Activated CD8-positive, alpha-beta memory T cell treated with anti-CD3 and anti-CD28 coated beads for 36 hours (primary cell): ENCODE measurements around the gene PLA2G4C. TPM values are rescaled to one million over a fixed set of nuclear protein-coding genes. Genes with fewer than 3 reads are reported as not detected.
"Not testable (repeated sequence)": the region's sequence is repeated elsewhere in the genome, so short reads cannot be mapped to it uniquely, and the experiment has no call there.

Experiments
- CTCF ChIA-PET: fragments of 350-600 bp; sonication (Branson Sonifier 250); formaldehyde crosslinking; loops from one replicate; lab custom pipeline; 2021; ENCODE audit warnings: antibody characterized with exemption; lab: Charles Lee
- POLR2A ChIA-PET: fragments of 350-600 bp; sonication (Branson Sonifier 250); formaldehyde crosslinking; loops from one replicate; lab custom pipeline; 2021; ENCODE audit warnings: antibody characterized with exemption; lab: Charles Lee
- total RNA-seq, 2 experiments: library from RNA; stranded (reverse); gene quantifications; one replicate each; pipeline ENCODE4 v1.2.3, GENCODE V29; 2021

Gene PLA2G4C
- total RNA-seq, 2 experiments from 2014 or later, result 1.9 to 3.4 TPM

DNA sequence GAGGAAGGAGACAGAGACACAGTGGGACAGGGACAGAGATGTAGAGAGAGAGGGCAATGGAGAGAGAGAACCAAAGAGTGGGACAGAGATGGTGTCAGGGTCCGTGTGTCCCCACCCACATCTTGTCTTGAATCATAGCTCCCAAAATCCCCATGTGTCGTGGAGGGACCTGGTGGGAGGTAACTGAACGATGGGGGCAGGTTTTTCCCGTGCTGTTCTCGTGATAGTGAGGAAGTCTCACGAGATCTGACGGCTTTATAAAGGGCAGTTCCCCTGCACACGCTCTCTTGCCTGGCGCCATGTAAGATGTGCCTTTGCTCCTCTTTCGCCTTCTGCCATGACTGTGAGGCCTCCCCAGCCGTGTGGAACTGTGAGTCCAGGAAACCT, 7.5 kb upstream of the PLA2G4C start:
- CTCF ChIA-PET, result interaction anchor here (0.8 kb wide), 1 partner anchor 11 kb away, joined by 3 read pairs; no protein-coding TSS in a partner anchor
- POLR2A ChIA-PET, result interaction anchor here (0.7 kb wide), 1 partner anchor 29 kb away, joined by 5 read pairs; no protein-coding TSS in a partner anchor

DNA sequence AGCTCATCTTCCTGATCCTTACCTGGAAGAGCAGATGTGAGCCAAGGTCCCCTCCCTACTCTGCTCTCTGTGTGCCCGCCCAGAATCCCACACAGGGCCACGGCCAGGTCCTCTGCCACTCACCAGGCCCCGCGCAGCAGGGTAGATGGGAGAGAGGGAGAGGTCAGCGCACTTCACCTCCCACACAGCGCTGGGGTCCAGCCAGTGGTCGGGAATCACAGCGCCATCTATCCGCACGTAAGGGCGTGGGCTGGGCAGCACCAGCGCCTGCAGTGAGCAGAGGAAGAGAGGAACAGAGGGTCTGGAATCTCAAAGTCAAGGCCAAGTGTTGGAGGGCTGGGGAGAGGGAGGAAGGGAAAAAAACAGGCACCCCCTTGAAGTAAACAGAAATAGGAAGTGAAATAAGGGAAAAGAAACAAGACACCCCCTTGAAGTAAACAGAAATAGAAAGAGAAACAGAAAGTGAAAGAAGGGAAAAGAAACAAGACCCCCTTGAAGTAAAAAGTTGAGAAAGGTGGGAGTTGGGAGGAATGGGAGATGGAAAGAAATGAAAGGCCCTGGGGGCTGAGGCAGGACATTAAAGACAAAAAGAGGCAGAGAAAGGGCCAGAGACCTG, 7.0 kb upstream of the PLA2G4C start:
- ChIA-PET POLR2A (no interaction called here), CTCF (interaction anchor here (0.7 kb wide), 1 partner anchor 11 kb away, joined by 3 read pairs; no protein-coding TSS in a partner anchor)

- ChIA-PET CTCF (no interaction called here), POLR2A (no interaction called here)
Observed at GRCh38 chr19:48113190-48113917, 2.7 kb upstream of the PLA2G4C start.

DNA sequence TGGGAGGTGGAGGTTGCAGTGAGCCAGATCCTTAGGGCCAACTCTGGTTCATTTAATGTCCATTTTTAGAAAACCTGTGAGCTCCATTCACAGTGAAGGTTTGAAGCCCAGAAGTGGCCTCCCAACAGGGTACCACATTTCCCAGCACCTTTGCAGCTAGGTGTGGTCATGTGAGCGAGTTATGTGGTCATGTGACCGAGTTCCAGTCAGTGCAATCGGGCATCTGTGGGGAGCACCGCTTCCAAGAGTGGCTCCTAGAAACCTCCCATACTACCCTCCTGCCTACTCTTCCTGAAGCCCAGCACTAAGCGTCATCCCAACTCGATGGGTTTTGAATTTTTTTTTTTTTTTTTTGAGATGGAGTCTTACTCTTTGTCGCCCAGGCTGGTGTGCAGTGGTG, 663 bp upstream of the PLA2G4C start:
- POLR2A ChIA-PET, result interaction anchor here (0.8 kb wide), 2 partner anchors 16 to 60 kb away, joined by 3 to 4 read pairs; no protein-coding TSS in a partner anchor
- CTCF ChIA-PET, result interaction anchor here (0.7 to 2.0 kb wide), 4 partner anchors 43 to 196 kb away, joined by 3 to 5 read pairs (median 3); no protein-coding TSS in a partner anchor

DNA sequence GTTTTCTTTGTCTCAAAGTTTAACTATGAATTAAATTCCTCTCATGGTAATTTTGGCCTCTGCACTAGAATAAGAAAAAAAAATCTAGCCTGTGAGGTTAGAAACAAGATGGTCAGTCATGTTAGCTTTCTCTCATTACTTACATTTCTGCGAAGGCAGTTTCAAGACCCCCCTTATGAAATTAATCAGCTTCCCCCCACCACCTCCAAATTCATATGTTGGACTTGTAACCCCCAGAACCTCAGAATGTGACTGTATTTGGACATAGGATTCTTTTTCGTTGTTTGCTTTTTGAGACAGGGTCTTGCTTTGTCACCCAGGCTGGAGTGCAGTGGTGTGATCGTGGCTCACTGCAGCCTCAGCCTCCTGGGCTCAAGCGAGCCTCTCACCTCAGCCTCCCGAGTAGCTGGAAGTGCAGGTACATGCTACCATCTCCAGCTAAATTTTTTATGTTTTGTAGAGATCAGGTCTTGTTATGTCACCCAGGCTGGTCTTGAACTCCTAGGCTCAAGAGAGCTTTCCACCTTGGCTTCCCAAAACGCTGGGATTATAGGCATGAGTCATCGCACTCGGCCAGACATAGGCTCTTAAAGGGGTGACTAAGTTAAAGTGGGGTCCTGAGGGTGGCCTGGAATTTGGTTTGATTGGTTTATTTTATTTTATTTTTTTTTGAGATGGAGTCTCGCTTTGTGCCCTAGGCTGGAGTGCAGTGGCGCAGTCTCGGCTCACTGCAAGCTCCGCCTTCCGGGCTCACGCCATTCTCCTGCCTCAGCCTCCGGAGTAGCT, 1.4 kb downstream of the PLA2G4C start:
- POLR2A ChIA-PET, result no interaction called here
- CTCF ChIA-PET, result interaction anchor here (0.6 to 1.6 kb wide), 7 partner anchors 10 to 244 kb away, joined by 3 to 7 read pairs (median 3); no protein-coding TSS in a partner anchor

DNA sequence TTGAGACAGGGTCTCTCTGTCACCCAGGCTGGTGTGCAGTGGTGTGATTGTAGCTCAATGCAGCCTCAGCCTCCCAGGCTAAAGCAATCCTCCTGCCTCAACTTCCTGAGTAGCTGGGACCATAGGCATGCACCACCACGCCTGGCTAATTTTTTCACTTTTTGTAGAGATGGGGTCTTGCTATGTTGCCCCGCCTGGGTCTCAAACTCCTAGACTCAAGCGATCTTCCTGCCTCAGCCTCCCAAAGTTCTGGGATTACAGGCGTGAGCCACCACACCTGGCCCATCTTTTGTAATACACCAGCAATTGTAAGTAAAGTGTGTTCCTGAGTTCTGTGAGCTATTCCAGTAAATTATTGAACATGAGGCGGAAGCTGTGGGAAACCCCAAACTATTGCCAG, 6.7 kb downstream of the PLA2G4C start:
- CTCF ChIA-PET, result no interaction called here
- POLR2A ChIA-PET, result no interaction called here

- ChIA-PET POLR2A (no interaction called here), CTCF (interaction anchor here (0.8 to 1.8 kb wide), 7 partner anchors 48 to 140 kb away, joined by 3 to 6 read pairs (median 3); no protein-coding TSS in a partner anchor)
Observed at GRCh38 chr19:48102870-48103751, 7.5 kb downstream of the PLA2G4C start.

- CTCF ChIA-PET, result interaction anchor here (1.5 kb wide), 1 partner anchor 11 kb away, joined by 3 read pairs; no protein-coding TSS in a partner anchor
- POLR2A ChIA-PET, result no interaction called here
Observed at GRCh38 chr19:48095612-48096175, 14.9 kb downstream of the PLA2G4C start.

DNA sequence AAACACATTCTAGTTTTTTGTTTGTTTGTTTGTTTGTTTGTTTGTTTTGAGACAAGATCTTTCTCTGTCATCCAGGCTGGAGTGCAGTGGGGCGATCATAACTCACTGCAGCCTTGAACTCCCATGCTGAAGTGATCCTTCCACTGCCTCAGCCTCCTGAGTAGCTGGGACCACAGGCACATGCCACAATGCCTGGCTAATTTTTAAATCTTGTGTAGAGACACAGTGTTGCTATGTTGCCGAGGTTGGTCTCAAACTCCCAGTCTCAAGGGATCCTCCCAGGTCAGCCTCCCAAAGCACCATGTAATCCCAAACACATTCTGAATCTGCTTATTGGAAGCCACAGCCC, 15.8 kb downstream of the PLA2G4C start:
- ChIA-PET CTCF (no interaction called here), POLR2A (no interaction called here)

DNA sequence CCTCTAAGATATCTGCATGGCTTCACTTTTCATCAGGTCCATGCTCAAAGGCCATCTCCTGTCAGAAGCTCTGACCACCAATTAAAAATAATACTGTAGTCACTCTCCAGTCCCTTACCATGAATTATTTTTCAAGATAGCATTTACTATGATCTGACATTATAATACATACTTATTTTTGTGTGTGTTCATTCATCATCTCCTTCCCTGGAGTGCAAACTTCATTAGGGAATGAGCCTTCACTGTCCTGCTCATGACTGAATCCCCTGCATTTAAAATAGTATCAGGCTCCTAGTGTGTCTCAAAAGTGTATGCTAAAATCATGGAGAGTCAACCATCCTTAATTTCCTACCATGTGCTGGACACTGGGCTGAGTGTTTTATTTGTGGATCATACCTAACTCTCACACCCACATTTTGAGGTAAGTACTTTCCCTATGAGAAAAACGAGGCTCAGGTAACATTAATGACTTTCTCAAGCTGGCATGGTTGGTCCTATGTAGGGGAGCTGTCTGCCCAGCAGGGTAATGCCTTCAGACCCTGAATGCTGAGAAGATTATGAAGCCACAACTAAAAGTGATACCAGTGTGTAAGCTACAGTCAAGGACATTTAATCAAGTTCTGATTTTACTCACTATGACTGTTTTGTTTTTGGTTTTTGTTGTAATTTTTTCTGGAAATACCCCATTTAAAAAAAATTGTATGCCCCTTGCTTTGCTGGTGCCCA, 16.3 kb downstream of the PLA2G4C start:
- POLR2A ChIA-PET, result no interaction called here

DNA sequence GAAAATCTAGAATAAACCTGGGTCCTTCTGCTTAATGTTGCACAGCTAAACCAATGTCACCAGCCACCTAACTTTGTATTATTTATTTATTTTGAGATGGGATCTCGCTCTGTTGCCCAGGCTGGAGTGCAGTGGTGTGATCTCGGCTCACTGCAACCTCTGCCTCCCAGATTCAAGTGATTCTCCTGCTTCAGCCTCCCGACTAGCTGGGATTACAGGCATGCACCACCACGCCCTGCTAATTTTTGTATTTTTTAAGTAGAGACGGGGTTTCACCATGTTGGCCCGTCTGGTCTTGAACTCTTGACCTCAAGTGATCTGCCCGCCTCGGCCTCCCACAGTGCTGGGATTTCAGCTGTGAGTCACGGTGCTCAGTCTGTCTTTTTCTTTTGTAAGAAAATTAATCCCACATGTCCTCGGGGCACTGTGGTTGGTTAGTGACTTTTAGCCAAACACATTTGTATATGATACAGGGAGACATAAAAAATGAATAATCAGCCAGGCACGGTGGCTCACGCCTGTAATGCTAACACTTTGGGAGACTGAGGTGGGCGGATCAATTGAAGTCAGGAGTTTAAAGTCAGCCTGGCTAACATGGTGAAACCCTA, 19.4 kb downstream of the PLA2G4C start:
- CTCF ChIA-PET, result interaction anchor here (0.7 kb wide), 1 partner anchor 725 kb away, joined by 3 read pairs; no protein-coding TSS in a partner anchor
- POLR2A ChIA-PET, result not testable (repeated sequence)

More for the DNA sequence above, 16.3 kb downstream of the PLA2G4C start:
- CTCF ChIA-PET, result no interaction called here

DNA sequence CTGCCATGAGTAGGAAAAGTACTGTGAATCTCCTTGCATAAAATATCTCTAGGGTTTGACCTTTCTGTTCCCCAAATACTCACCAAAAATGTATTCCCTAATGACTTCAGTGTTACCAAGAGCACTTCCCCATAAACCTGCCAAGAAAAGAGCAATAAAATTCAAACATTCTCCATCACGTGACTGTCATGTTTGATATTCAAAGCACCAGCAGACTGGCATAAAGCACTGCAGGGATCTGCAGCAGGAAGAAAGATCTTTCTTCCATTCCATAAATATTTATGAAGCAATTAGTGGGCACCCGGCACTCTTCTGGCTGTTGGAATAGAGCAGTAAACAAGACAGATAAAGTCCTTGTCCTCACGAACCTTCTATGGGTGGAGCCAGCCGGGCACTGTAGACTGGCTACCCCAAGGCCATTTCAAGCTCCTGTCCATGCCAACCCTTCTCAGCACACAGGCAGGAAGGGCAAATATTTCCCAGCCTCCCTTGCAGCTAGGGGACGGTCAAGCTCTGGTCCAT, 20.3 kb downstream of the PLA2G4C start:
- CTCF ChIA-PET, result no interaction called here
- POLR2A ChIA-PET, result no interaction called here

GRCh38 chr19:48088991-48089390, 21.6 kb downstream of the PLA2G4C start:
- CTCF ChIA-PET, POLR2A ChIA-PET: not testable (repeated sequence)

GRCh38 chr19:48085904-48086864, 24.4 kb downstream of the PLA2G4C start:
- ChIA-PET CTCF (no interaction called here), POLR2A (no interaction called here)

GRCh38 chr19:48085076-48085475, 25.5 kb downstream of the PLA2G4C start:
- ChIA-PET CTCF (no interaction called here), POLR2A (no interaction called here)

DNA sequence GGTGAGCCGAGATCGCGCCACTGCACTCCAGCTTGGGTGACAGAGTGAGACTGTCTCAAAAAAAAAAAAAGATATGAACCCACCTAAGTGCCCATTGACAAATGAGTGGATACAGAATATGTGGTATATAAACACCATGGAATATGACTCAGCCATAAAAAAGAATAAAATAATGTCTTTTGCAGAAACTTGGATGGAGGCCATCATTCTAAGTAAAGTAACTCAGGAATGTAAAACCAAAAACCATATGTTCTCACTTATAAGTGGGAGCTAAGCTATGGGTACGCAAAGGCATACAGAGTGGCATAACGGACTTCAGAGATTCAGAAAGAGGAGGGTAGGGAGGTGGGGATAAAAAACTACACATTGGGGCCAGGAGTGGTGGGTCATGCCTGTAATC, 29.5 kb downstream of the PLA2G4C start:
- ChIA-PET CTCF (no interaction called here), POLR2A (no interaction called here)
